HL-60 (cell line): Measurements from ENCODE around the gene LCN2.

ENCODE experiments used
- DNase-seq, 2 experiments: peaks; one replicate each; pipeline ENCODE4 v3.0.0-alpha.2; 2010 to 2020; ENCODE audit warnings: low read depth in 1 of 2, low spot score in 1 of 2
- H3K27ac ChIP-seq: fragments of 250-450 bp; sonication (Bioruptor Pico); replicated peaks from 2 replicates; pipeline ENCODE4 v1.5.1; 2020; ENCODE audit warnings: mild to moderate bottlenecking, moderate library complexity
- H3K27me3 ChIP-seq: fragments of 250-450 bp; sonication (Bioruptor Pico); 2 replicates; pipeline ENCODE4 v1.5.1; 2021; ENCODE audit warnings: mild to moderate bottlenecking, moderate library complexity; ENCODE audit not compliant: insufficient read depth, poor library complexity, severe bottlenecking
- H3K4me3 ChIP-seq: replicated peaks from 2 replicates; pipeline ENCODE4 v1.5.1; 2011; ENCODE audit warnings: mild to moderate bottlenecking, control low read depth, low read length; ENCODE audit not compliant: insufficient read depth
- GABPA ChIP-seq: IDR thresholded peaks from 2 replicates; pipeline ENCODE4 v1.6.1; 2012; ENCODE audit warnings: low read depth
- POLR2AphosphoS5 ChIP-seq: IDR thresholded peaks from 2 replicates; pipeline ENCODE4 v1.6.1; 2012; ENCODE audit warnings: low read depth
- SPI1 ChIP-seq: IDR thresholded peaks from 2 replicates; pipeline ENCODE4 v1.6.1; 2012; ENCODE audit warnings: low read depth, mild to moderate bottlenecking, borderline replicate concordance
- TF ChIP-seq, protein P1 (sequence below): IDR thresholded peaks from one replicate; pipeline ENCODE4 v1.5.1; 2011; ENCODE audit warnings: low read length, control low read depth, inconsistent platforms; ENCODE audit not compliant: insufficient read depth
- TF ChIP-seq, protein P2 (sequence below): IDR thresholded peaks from 2 replicates; pipeline ENCODE4 v1.6.1; 2012; ENCODE audit warnings: low read depth; ENCODE audit not compliant: insufficient replicate concordance

Gene LCN2

DNA sequence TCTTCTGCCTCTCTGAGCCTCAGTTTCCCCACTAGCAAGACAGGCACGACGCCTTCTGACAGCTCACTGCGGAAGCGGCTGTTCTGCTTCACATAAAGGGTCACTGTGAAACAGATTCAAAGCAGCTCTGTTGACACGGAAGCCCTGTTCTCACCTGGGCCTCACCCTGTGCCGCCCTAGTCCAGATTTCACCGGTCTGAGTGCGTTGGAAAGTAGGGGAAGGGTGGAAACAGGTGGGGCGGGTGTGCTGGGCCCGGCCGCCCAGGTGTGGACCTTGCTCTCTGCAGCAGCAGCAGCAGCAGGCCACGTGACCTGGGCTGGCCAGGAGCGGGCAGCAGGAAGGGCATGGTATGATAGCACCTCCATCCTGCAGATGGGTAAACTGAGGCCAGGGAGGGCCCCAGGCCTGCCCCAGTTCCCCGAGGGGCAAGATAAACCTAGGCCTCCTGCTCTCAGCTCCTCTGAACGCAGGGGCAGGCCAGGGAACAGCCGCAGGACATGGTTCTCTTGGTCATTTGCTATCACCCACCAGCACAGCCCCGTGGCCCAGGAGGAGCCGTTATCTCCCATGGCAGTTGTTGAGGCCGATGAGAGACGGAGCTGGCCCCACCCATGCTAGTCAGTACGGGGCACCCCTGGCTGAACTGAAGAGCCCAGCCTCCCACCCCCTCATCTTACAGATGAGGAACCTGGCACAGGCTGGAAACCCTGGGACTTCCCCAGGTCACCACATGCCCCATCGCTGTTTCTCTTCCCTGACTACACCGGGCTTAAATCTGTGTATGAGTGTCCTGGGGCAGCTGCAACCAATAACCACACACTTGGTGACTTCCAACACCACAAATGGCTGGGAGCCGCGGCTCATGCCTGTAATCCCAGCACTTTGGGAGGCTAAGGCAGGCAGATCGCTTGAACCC is 33.8 kb upstream of the LCN2 start:
- Histone ChIP-seq H3K4me3 (no peak overlapping the region), H3K27me3 (no peaks in the 10 kb centered on the region), H3K27ac (no peak overlapping the region)
- TF ChIP-seq, protein P1, sequence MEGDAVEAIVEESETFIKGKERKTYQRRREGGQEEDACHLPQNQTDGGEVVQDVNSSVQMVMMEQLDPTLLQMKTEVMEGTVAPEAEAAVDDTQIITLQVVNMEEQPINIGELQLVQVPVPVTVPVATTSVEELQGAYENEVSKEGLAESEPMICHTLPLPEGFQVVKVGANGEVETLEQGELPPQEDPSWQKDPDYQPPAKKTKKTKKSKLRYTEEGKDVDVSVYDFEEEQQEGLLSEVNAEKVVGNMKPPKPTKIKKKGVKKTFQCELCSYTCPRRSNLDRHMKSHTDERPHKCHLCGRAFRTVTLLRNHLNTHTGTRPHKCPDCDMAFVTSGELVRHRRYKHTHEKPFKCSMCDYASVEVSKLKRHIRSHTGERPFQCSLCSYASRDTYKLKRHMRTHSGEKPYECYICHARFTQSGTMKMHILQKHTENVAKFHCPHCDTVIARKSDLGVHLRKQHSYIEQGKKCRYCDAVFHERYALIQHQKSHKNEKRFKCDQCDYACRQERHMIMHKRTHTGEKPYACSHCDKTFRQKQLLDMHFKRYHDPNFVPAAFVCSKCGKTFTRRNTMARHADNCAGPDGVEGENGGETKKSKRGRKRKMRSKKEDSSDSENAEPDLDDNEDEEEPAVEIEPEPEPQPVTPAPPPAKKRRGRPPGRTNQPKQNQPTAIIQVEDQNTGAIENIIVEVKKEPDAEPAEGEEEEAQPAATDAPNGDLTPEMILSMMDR, result no peak
- no peak for TF ChIP-seq SPI1
- no peak for TF ChIP-seq GABPA
- TF ChIP-seq POLR2AphosphoS5, result no peak
- TF ChIP-seq, protein P2, sequence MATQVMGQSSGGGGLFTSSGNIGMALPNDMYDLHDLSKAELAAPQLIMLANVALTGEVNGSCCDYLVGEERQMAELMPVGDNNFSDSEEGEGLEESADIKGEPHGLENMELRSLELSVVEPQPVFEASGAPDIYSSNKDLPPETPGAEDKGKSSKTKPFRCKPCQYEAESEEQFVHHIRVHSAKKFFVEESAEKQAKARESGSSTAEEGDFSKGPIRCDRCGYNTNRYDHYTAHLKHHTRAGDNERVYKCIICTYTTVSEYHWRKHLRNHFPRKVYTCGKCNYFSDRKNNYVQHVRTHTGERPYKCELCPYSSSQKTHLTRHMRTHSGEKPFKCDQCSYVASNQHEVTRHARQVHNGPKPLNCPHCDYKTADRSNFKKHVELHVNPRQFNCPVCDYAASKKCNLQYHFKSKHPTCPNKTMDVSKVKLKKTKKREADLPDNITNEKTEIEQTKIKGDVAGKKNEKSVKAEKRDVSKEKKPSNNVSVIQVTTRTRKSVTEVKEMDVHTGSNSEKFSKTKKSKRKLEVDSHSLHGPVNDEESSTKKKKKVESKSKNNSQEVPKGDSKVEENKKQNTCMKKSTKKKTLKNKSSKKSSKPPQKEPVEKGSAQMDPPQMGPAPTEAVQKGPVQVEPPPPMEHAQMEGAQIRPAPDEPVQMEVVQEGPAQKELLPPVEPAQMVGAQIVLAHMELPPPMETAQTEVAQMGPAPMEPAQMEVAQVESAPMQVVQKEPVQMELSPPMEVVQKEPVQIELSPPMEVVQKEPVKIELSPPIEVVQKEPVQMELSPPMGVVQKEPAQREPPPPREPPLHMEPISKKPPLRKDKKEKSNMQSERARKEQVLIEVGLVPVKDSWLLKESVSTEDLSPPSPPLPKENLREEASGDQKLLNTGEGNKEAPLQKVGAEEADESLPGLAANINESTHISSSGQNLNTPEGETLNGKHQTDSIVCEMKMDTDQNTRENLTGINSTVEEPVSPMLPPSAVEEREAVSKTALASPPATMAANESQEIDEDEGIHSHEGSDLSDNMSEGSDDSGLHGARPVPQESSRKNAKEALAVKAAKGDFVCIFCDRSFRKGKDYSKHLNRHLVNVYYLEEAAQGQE, result no peak
- no peak for DNase-seq

DNA sequence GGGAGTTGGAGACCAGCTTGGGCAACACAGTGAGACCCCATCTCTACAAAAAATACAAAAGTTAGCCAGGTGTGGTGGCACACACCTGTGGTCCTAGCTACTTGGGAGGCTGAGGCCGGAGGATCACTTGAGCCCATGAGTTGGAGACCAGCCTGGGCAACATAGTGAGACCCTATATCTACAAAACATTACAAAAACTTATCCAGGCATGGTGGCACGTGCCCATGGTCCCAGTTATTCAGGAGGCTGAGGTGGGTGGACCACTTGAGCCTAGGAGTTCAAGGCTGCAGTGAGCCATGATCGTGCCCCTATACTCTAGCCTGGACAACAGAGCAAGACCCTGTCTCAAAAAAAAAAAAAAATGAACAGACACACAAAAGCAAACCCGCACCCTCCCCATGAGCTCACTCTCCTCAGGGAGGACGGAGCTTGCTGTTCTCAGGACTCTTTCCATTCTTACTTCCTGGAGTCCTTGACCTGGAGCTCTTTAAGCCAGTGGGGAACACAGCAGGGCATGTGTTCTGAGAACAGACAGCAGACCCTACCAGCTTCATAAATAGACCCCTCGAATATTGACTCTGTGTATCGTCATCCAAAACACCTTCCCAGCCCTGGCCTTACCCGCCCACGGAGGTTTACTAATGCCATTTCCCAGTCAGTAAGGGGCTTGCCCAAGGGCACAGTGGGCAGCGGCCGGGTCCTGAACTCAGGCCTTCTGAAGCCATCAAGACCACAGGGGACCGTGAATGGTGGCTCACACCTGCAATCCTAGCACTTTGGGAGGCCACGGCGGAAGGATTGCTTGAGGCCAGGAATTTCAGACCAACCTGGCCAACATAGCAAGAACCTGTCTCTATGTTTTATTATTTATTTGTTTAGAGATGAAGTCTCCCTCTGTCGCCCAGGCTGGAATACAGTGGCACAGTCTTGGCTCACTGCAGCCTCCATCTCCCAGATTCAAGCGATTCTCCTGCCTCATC is 32.9 kb upstream of the LCN2 start:
- TF ChIP-seq SPI1 (no peak), POLR2AphosphoS5 (no peak), GABPA (no peak)
- TF ChIP-seq, protein P2, result no peak
- TF ChIP-seq, protein P1, result no peak
- no peaks in the 10 kb centered on the region for H3K27me3 ChIP-seq
- H3K4me3 ChIP-seq, result no peak overlapping the region
- DNase-seq, result no peak
- no peak overlapping the region for H3K27ac ChIP-seq

DNA sequence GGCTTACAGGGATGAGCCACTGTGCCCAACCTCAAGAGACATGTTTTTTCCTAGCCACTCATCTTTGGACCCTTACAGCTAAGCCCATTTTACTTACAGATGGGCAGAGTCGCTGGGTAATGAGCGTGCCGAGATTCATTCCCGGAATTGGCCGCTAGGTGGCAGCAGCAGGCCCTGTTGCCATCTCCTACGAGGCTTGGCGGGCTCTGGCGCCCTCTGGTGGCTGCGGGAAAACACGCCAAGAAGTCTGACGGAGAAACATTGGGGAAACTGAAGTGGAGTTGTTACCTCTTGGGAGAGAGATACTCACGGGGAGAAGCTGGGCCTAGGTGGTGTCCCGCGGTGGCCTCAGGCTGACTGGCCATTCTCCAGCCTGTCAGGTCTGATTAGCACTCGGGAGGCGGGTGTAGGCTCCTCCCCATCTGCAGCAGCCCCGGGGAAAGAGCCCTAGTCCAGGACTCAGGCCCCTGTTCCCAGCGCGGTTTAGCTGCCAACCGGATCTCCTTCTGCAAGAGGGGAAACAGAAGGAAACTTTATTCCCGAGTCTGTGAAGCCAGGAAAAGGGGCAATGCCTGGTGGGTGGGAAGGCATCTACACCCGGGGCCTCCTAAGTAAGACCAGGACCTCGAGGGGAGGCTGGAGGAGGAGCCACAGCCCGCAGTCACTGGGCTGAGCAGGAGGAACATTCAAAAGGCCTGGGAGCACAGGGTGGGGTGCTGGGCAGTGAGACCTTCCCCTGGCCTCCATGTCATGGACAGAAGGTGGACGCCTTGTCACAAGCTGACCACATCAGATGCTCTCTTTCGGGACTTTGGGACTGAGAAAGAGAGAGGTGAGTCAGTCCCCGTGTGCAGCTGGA is 31.4 kb upstream of the LCN2 start:
- TF ChIP-seq, protein P1, result peak; percentile 99
- no peak for TF ChIP-seq GABPA
- TF ChIP-seq, protein P2, result no peak
- no peak for TF ChIP-seq POLR2AphosphoS5
- TF ChIP-seq SPI1, result no peak
- Histone ChIP-seq H3K4me3 (no peak overlapping the region), H3K27ac (no peak overlapping the region), H3K27me3 (no peaks in the 10 kb centered on the region)
- peak; percentile 61 to 93 for DNase-seq
